ENCODE results near the gene HEXD.

HEXD gene

GRCh38 chr17:82444284-82444893 lies 26.2 kb downstream of the HEXD start:
- H3K36me3 ChIP-seq = peaks cover 76% of the 10 kb centered on the region
- H3K4me1 ChIP-seq (ENCODE audit: control insufficient read depth in 1 of 2, insufficient read depth in 1 of 2, low read depth in 1 of 2, low read length in 1 of 2) = peaks cover 40% of the 10 kb centered on the region in 2 experiments
- TF ChIP-seq CTCF (IDR thresholded peaks at IDR 0.05) = no peak
- no peak overlapping the region for H3K4me3 ChIP-seq (ENCODE audit: low read depth in 1 of 2, low read length in 1 of 2)
- no peaks in the 10 kb centered on the region for H3K27me3 ChIP-seq
- no peak overlapping the region for H3K27ac ChIP-seq
- no peaks in the 10 kb centered on the region for H3K9me3 ChIP-seq

DNA sequence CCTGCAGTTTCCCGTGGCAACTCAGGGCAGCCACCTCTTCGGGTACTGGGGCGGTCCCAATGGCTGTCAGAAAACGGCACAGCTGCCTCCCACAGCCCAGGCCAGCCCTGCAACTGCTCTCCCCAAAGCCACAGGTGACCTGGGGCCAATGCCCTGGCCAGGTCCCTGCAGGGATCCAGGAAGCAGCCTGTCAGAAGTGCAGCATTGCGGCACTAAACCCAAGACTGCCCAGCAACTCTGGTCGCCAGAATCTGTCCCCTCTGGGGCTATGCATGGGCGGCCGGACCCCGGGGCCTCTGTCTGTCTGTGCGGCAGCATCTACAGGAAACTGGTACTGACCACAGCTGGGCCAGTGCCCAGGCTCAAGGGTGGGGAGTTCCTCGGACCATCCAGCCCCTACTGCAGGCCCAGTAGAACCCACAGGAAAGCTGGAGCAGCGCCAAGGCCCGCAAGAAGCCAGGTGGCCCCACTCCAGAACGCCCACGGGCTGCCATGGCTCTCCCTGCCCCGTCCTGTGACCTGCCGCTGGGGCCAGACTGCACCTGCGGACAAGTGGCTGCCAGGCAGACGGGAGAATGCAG lies 26.9 kb downstream of the HEXD start:
- Histone ChIP-seq H3K27me3 (no peaks in the 10 kb centered on the region), H3K4me3 (ENCODE audit: low read depth in 1 of 2, low read length in 1 of 2) (no peak overlapping the region), H3K36me3 (peaks cover 70% of the 10 kb centered on the region), H3K9me3 (no peaks in the 10 kb centered on the region), H3K4me1 (ENCODE audit: control insufficient read depth in 1 of 2, insufficient read depth in 1 of 2, low read depth in 1 of 2, low read length in 1 of 2) (peaks cover 34 to 40% of the 10 kb centered on the region in 2 experiments), H3K27ac (peak overlapping the region; percentile 43)
- TF ChIP-seq CTCF (IDR thresholded peaks at IDR 0.05) = no peak

DNA sequence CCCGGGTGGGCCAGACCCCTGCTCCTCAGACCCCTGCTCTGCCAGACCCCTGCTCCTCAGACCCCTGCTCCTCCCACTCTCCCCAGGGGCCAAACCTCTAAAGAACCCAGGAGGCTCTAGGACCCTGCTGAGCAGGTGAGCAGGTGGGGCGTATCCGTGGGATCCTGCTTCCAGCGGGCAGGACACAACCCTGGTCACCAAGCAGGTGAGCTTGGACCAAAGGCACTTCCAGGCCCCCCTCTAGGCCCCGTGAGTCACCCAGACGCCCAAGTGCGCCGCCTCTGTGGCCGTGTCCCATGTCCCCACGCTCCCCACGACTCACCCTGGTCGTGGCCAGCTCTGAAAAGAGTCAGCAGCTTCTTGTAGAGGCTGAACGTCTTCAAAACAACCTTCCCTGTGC lies 27.4 kb downstream of the HEXD start:
- Histone ChIP-seq H3K4me1 (ENCODE audit: control insufficient read depth in 1 of 2, insufficient read depth in 1 of 2, low read depth in 1 of 2, low read length in 1 of 2) (peaks cover 29 to 34% of the 10 kb centered on the region in 2 experiments), H3K36me3 (peaks cover 69% of the 10 kb centered on the region), H3K9me3 (no peaks in the 10 kb centered on the region), H3K4me3 (ENCODE audit: low read depth in 1 of 2, low read length in 1 of 2) (no peak overlapping the region), H3K27ac (peak overlapping the region; percentile 43), H3K27me3 (no peaks in the 10 kb centered on the region)
- no peak for TF ChIP-seq CTCF (IDR thresholded peaks at IDR 0.05)

DNA sequence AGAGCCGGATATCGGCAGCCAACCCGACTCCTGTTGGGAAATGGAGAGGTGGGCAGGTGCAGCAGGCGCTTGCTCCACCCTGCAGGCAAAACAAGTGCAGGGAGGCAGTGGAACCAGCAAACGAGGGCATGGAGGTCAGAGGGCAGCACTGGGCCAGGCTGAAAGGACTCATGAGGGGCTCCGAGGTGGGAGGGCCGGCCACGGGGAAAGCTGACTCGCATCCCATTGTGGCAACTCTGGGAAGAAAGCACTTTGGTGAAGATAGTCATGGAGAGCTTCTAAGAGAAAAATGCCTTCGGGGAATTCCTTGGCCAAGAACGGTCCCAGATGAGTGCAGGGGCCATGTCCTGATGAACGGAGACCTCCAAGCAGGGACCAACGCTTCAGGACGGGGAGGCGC lies 28.0 kb downstream of the HEXD start:
- TF ChIP-seq CTCF (IDR thresholded peaks at IDR 0.05) = no peak
- peaks cover 67% of the 10 kb centered on the region for H3K36me3 ChIP-seq
- H3K4me1 ChIP-seq (ENCODE audit: control insufficient read depth in 1 of 2, insufficient read depth in 1 of 2, low read depth in 1 of 2, low read length in 1 of 2) = peaks cover 27 to 33% of the 10 kb centered on the region in 2 experiments
- H3K27ac ChIP-seq = no peak overlapping the region
- no peaks in the 10 kb centered on the region for H3K27me3 ChIP-seq
- H3K4me3 ChIP-seq (ENCODE audit: low read depth in 1 of 2, low read length in 1 of 2) = no peak overlapping the region
- H3K9me3 ChIP-seq = no peaks in the 10 kb centered on the region

DNA sequence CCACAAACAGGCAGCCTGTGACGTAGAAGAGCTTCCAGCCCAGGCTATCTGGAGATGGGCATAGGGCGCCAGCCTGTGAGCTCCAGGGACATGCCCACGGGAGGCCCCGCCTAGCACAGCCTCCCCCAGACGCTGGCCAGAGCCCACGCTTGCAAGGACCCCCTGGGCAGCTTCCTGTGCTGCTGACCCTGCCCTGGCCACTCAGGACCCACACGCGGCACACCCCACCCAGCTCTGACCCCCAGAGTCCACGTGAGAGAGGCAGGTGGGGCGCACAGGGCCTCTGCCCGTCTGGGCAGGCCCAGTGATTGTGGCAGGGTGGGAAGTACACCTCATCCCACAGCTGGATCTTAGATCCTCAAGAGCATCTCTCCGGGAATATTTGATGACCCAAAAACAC lies 28.5 kb downstream of the HEXD start:
- H3K4me1 ChIP-seq (ENCODE audit: control insufficient read depth in 1 of 2, insufficient read depth in 1 of 2, low read depth in 1 of 2, low read length in 1 of 2) = peaks cover 27 to 33% of the 10 kb centered on the region in 2 experiments

More for the DNA sequence above, 28.5 kb downstream of the HEXD start:
- no peaks in the 10 kb centered on the region for H3K27me3 ChIP-seq
- H3K36me3 ChIP-seq = peaks cover 62% of the 10 kb centered on the region
- H3K4me3 ChIP-seq (ENCODE audit: low read depth in 1 of 2, low read length in 1 of 2) = no peak overlapping the region
- no peaks in the 10 kb centered on the region for H3K9me3 ChIP-seq
- H3K27ac ChIP-seq = peak overlapping the region; percentile 8
- no peak for TF ChIP-seq CTCF (IDR thresholded peaks at IDR 0.05)

All from neutrophil (primary cell).